K562 (cell line): ENCODE results near the gene PRSS56.

ENCODE experiments used
- TAF15 ChIP-seq: fragments of 200-400 bp; formaldehyde crosslinking; IDR thresholded peaks from 2 replicates; pipeline ENCODE4 v1.6.1; 2017; ENCODE audit warnings: mild to moderate bottlenecking, low read depth, low read length, moderate library complexity
- ZNF324 ChIP-seq: fragments of 250-450 bp; sonication (Bioruptor Pico); IDR thresholded peaks from 2 replicates; pipeline ENCODE4 v1.4.0; 2020; ENCODE audit warnings: mild to moderate bottlenecking
- TF ChIP-seq, protein P1 (sequence below), 3 experiments: IDR thresholded peaks in 2 of 3; conservative IDR thresholded peaks in 1 of 3; 2 replicates each; pipeline ENCODE4 v1.5.1; 2011 to 2012; ENCODE audit warnings: low read length in 3 of 3, mild to moderate bottlenecking in 3 of 3, control low read depth in 2 of 3, improper control_type of control experiment in 1 of 3, inconsistent platforms in 1 of 3, low read depth in 1 of 3, mixed read lengths in 1 of 3, moderate library complexity in 1 of 3; ENCODE audit not compliant: insufficient read depth in 2 of 3
- TF ChIP-seq, protein P2 (sequence below): fragments of 250-450 bp; sonication (Bioruptor Pico); IDR thresholded peaks from 2 replicates; pipeline ENCODE4 v1.5.0; 2020; ENCODE audit warnings: mild to moderate bottlenecking, borderline replicate concordance

DNA sequence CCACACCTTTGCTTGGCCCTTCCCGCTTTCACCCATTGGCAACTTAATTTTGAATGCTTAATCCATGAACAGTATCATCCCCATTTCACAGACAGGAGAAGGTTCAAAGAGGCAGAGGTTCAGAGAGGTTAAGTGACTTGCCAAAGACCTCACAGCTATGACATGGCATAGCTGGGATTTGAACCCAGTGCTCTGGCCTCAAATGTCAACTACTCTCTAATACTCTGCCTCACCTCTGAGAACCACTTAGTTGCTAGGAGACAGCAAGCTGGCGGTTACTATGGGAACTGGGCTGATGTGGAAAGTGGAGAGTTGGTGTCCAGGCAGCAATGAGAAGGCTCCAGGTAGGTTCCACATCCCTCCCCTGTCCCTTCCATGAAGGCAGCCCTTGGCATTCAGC lies 15.8 kb upstream of the PRSS56 start:
- TF ChIP-seq, protein P1, sequence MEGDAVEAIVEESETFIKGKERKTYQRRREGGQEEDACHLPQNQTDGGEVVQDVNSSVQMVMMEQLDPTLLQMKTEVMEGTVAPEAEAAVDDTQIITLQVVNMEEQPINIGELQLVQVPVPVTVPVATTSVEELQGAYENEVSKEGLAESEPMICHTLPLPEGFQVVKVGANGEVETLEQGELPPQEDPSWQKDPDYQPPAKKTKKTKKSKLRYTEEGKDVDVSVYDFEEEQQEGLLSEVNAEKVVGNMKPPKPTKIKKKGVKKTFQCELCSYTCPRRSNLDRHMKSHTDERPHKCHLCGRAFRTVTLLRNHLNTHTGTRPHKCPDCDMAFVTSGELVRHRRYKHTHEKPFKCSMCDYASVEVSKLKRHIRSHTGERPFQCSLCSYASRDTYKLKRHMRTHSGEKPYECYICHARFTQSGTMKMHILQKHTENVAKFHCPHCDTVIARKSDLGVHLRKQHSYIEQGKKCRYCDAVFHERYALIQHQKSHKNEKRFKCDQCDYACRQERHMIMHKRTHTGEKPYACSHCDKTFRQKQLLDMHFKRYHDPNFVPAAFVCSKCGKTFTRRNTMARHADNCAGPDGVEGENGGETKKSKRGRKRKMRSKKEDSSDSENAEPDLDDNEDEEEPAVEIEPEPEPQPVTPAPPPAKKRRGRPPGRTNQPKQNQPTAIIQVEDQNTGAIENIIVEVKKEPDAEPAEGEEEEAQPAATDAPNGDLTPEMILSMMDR (IDR thresholded peaks at IDR 0.05 in 2 of 3, conservative IDR thresholded peaks at IDR 0.05 in 1 of 3; ENCODE audit: insufficient read depth in 2 of 3, low read depth in 1 of 3, low read length in 3 of 3), result no peak
- no peak for TF ChIP-seq TAF15
- TF ChIP-seq ZNF324 (CRISPR knock-in tag), result no peak
- TF ChIP-seq, protein P2, sequence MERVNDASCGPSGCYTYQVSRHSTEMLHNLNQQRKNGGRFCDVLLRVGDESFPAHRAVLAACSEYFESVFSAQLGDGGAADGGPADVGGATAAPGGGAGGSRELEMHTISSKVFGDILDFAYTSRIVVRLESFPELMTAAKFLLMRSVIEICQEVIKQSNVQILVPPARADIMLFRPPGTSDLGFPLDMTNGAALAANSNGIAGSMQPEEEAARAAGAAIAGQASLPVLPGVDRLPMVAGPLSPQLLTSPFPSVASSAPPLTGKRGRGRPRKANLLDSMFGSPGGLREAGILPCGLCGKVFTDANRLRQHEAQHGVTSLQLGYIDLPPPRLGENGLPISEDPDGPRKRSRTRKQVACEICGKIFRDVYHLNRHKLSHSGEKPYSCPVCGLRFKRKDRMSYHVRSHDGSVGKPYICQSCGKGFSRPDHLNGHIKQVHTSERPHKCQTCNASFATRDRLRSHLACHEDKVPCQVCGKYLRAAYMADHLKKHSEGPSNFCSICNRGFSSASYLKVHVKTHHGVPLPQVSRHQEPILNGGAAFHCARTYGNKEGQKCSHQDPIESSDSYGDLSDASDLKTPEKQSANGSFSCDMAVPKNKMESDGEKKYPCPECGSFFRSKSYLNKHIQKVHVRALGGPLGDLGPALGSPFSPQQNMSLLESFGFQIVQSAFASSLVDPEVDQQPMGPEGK (CRISPR knock-in tag), result no peak
